ENCODE results near the gene GMDS. TPM values are rescaled to one million over a fixed set of nuclear protein-coding genes. Genes with fewer than 3 reads are reported as not detected.

The GMDS gene
- total and polyA plus RNA-seq, 2 of the 13 experiments (the other 11 are each of a cell fraction or from before 2014, with no cell fraction given) = 64.4 to 112 TPM

DNA sequence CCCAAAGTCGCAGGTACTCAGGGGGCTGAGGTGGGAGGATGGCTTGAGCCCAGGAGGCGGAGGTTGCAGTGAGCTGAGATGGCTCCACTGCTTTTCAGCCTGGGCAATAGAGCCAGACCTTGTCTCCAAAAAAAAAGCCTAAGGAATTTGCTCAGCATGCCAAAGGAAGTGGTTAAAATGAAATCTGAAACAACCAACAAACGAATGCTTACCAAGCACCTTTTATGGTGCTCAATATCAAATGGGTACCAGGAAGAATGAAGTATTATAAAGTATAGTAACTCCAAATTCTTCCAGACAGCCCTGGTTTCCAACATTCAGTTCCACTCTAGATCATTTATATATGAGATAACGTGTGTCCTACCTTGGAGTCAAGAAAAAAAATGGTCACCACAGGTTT, 14.0 kb downstream of the GMDS start:
- Histone ChIP-seq H3K27me3 (ENCODE audit: control insufficient read depth in 1 of 2, insufficient read depth in 2 of 2, low read length in 2 of 2) (no peaks in the 10 kb centered on the region), H3K9ac (ENCODE audit: insufficient read depth, low read depth, low read length) (no peak overlapping the region), H3K9me3 (ENCODE audit: low read length) (no peaks in the 10 kb centered on the region), H3K79me2 (ENCODE audit: insufficient read depth, low read length) (peaks cover 98% of the 10 kb centered on the region), H3K4me3 (replicated peaks in 1 of 3; ENCODE audit: insufficient read depth in 1 of 3, low read depth in 2 of 3, low read length in 3 of 3) (no peak overlapping the region), H3K4me1 (ENCODE audit: insufficient read depth, low read length) (peaks cover 85% of the 10 kb centered on the region), H3K4me2 (ENCODE audit: low read depth, low read length) (peak overlapping the region; percentile 18; the same call in 1 of the 2 replicates), H3K27ac (ENCODE audit: extremely low read length, insufficient read depth, low read length) (peak overlapping the region; percentile 30), H4K20me1 (ENCODE audit: insufficient read depth, low read length) (no peaks in the 10 kb centered on the region; the same call in 1 of the 2 replicates), H3K36me3 (replicated peaks in 1 of 2; ENCODE audit: control insufficient read depth in 1 of 2, insufficient read depth in 2 of 2, low read length in 2 of 2) (peaks cover 0 to 10% of the 10 kb centered on the region in 2 experiments; a peak in 3 of 5 replicates), H2AFZ (ENCODE audit: low read length) (no peak overlapping the region)
- ChIA-PET CTCF (ENCODE audit: low intra/inter-chr PET ratio, low total read pairs) (no interaction called here), POLR2A (no interaction called here)
- no peak for FAIRE-seq
- no peak for DNase-seq (ENCODE audit: low spot score)
- no peak for ATAC-seq
- in situ Hi-C loops (cut with HindIII; ENCODE audit: extremely low pct_ligation_motif_present, low pct_unique_long_range_greater_than_20kb) (no loop called here), intact Hi-C loops (cut with micrococcal nuclease; ENCODE audit: unreplicated experiment) (no loop called here)
- BruUV-seq (replicated peaks) = no TSS peak
- WGBS (ENCODE audit: low lambda C conversion rate) = 92% methylated on average over 4 of the region's 4 CpGs
- TF ChIP-seq ZNF121 (CRISPR knock-in tag; IDR thresholded peaks at IDR 0.05) = peak; percentile 49; the same call in 1 of the 2 replicates
- TF ChIP-seq MAFK (conservative IDR thresholded peaks at IDR 0.05 in 1 of 2, IDR thresholded peaks at IDR 0.05 in 1 of 2; ENCODE audit: low read length in 2 of 2) = 0 out of 4 replicates have a peak, but pooled peaks of 1 of the 2 experiments have one; percentile 6
- TF ChIP-seq CSRNP2 (CRISPR knock-in tag; conservative IDR thresholded peaks at IDR 0.05; ENCODE audit: low read depth) = no peak

- ChIA-PET POLR2A (no interaction called here), CTCF (ENCODE audit: low intra/inter-chr PET ratio, low total read pairs) (no interaction called here)
- Histone ChIP-seq H3K4me3 (replicated peaks in 1 of 3; ENCODE audit: insufficient read depth in 1 of 3, low read depth in 2 of 3, low read length in 3 of 3) (no peak overlapping the region), H3K4me2 (ENCODE audit: low read depth, low read length) (peak overlapping the region; percentile 18), H3K9me3 (ENCODE audit: low read length) (no peaks in the 10 kb centered on the region), H3K9ac (ENCODE audit: insufficient read depth, low read depth, low read length) (no peak overlapping the region), H3K36me3 (replicated peaks in 1 of 2; ENCODE audit: control insufficient read depth in 1 of 2, insufficient read depth in 2 of 2, low read length in 2 of 2) (peaks cover 0 to 5% of the 10 kb centered on the region in 2 experiments; a peak in 3 of 5 replicates), H2AFZ (ENCODE audit: low read length) (no peak overlapping the region), H3K79me2 (ENCODE audit: insufficient read depth, low read length) (peaks cover 93% of the 10 kb centered on the region), H4K20me1 (ENCODE audit: insufficient read depth, low read length) (no peaks in the 10 kb centered on the region; the same call in 1 of the 2 replicates), H3K27ac (ENCODE audit: extremely low read length, insufficient read depth, low read length) (peak overlapping the region; percentile 30), H3K4me1 (ENCODE audit: insufficient read depth, low read length) (peaks cover 85% of the 10 kb centered on the region), H3K27me3 (ENCODE audit: control insufficient read depth in 1 of 2, insufficient read depth in 2 of 2, low read length in 2 of 2) (no peaks in the 10 kb centered on the region)
- DNase-seq (ENCODE audit: low spot score) = no peak
- no peak for FAIRE-seq
- BruUV-seq (replicated peaks) = no TSS peak
- ATAC-seq = no peak
- intact Hi-C loops (cut with micrococcal nuclease; ENCODE audit: unreplicated experiment) (no loop called here), in situ Hi-C loops (cut with HindIII; ENCODE audit: extremely low pct_ligation_motif_present, low pct_unique_long_range_greater_than_20kb) (no loop called here)
- WGBS (ENCODE audit: low lambda C conversion rate) = 72% methylated on average over 2 of the region's 2 CpGs
- TF ChIP-seq ATF7-NPFF (CRISPR knock-in tag; IDR thresholded peaks at IDR 0.05; ENCODE audit: low read depth) = no peak
- peak; percentile 13 for TF ChIP-seq RBM22 (optimal IDR thresholded peaks at IDR 0.05; ENCODE audit: low read length)
- no peak for TF ChIP-seq SOX6 (IDR thresholded peaks at IDR 0.05)
- no peak for TF ChIP-seq SOX6 (CRISPR knock-in tag; IDR thresholded peaks at IDR 0.05)
- TF ChIP-seq ZNF430 (CRISPR knock-in tag; IDR thresholded peaks at IDR 0.05) = no peak
- 0 out of 2 replicates have a peak, but pooled peaks have one; percentile 10 for TF ChIP-seq ELF3 (CRISPR knock-in tag; IDR thresholded peaks at IDR 0.05)
- 0 out of 2 replicates have a peak, but pooled peaks have one; percentile 12 for TF ChIP-seq PATZ1 (CRISPR knock-in tag; IDR thresholded peaks at IDR 0.05)
- TF ChIP-seq, protein P1, sequence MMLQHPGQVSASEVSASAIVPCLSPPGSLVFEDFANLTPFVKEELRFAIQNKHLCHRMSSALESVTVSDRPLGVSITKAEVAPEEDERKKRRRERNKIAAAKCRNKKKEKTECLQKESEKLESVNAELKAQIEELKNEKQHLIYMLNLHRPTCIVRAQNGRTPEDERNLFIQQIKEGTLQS (CRISPR knock-in tag; IDR thresholded peaks at IDR 0.05) = no peak
- TF ChIP-seq ZNF556 (CRISPR knock-in tag; IDR thresholded peaks at IDR 0.05; ENCODE audit: borderline replicate concordance) = 0 out of 2 replicates have a peak, but pooled peaks have one; percentile 21
Measured at GRCh38 chr6:2230659-2231277, 14.6 kb downstream of the GMDS start.
